Choroid plexus epithelial cell (primary cell): ENCODE data around the gene FRMD6.

Source experiments
- DNase-seq: peaks from one replicate; pipeline ENCODE4 v3.0.0-alpha.2; 2010; ENCODE audit warnings: low read depth
- H3K4me3 ChIP-seq: 2 replicates; pipeline ENCODE4 v1.5.1; 2011; ENCODE audit warnings: low read depth, mild to moderate bottlenecking, control low read depth, low read length, moderate library complexity
- CTCF ChIP-seq: conservative IDR thresholded peaks from 2 replicates; pipeline ENCODE4 v1.5.1; 2011; ENCODE audit warnings: low read depth, mild to moderate bottlenecking, control low read depth, inconsistent platforms, low read length, moderate library complexity

The FRMD6 gene

GRCh38 chr14:51715250-51715649 is 63.5 kb downstream of the FRMD6 start:
- no peak for TF ChIP-seq CTCF

DNA sequence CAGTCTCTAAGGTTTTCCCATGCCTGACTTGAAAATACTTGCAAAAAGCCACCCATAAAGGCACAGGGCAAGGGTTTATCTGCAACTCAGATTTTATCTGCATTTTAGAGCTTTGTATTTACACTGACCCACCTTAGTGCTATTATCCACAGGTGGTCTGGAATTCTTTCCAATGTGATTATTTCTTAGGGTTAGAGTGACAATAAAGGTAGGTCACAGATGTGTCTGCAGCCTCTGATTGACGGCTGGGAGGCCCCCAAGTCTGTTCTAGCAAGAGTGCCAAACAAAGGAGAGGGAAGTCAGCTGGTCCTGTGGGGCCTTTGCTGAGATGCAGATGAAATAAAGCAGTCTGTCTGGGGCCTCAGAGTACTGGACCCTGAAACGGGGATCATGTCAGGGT is 64.0 kb downstream of the FRMD6 start:
- DNase-seq, result no peak
- H3K4me3 ChIP-seq, result no peak overlapping the region
- no peak for TF ChIP-seq CTCF

More at GRCh38 chr14:51715250-51715649, 63.5 kb downstream of the FRMD6 start:
- DNase-seq, result no peak
- no peak overlapping the region for H3K4me3 ChIP-seq

GRCh38 chr14:51716610-51717009 is 64.9 kb downstream of the FRMD6 start:
- H3K4me3 ChIP-seq, result no peak overlapping the region
- DNase-seq, result peak; percentile 57
- TF ChIP-seq CTCF, result no peak

GRCh38 chr14:51717766-51718165 is 66.1 kb downstream of the FRMD6 start:
- no peak overlapping the region for H3K4me3 ChIP-seq
- no peak for DNase-seq
- TF ChIP-seq CTCF, result no peak

DNA sequence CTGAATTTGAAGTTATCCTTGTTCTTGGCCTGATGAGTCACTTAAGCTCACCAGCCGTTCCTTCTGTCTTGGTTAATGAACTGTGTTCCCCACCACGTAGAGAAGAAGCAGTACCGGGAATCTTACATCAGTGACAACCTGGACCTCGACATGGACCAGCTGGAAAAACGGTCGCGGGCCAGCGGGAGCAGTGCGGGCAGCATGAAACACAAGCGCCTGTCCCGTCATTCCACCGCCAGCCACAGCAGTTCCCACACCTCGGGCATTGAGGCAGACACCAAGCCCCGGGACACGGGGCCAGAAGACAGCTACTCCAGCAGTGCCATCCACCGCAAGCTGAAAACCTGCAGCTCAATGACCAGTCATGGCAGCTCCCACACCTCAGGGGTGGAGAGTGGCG is 68.2 kb downstream of the FRMD6 start:
- DNase-seq, result no peak
- no peak overlapping the region for H3K4me3 ChIP-seq
- TF ChIP-seq CTCF, result no peak

GRCh38 chr14:51723990-51724389 is 72.3 kb downstream of the FRMD6 start:
- no peak for TF ChIP-seq CTCF
- H3K4me3 ChIP-seq, result no peak overlapping the region
- no peak for DNase-seq

GRCh38 chr14:51724650-51725049 is 72.9 kb downstream of the FRMD6 start:
- no peak for TF ChIP-seq CTCF
- H3K4me3 ChIP-seq, result no peak overlapping the region
- DNase-seq, result no peak
